HepG2 (cell line): Measurements from ENCODE around the gene TGM2. TPM values are rescaled to one million over a fixed set of nuclear protein-coding genes. Genes with fewer than 3 reads are reported as not detected.

Experiments used
- GABPB1 ChIP-seq: IDR thresholded peaks from 2 replicates; pipeline ENCODE4 v1.6.1; 2016; ENCODE audit warnings: mild to moderate bottlenecking, missing genetic modification reagents, moderate library complexity, missing compliant biosample characterization
- IKZF1 ChIP-seq: fragments of 450-650 bp; IDR thresholded peaks from 2 replicates; pipeline ENCODE4 v1.7.1; 2016
- MLLT10 ChIP-seq: sonication (generic); formaldehyde crosslinking; IDR thresholded peaks from 2 replicates; pipeline ENCODE4 v1.4.0; 2020; ENCODE audit warnings: missing genetic modification reagents
- PHF8 ChIP-seq: sonication (generic); formaldehyde crosslinking; IDR thresholded peaks from 2 replicates; pipeline ENCODE4 v1.5.0; 2020; ENCODE audit warnings: missing genetic modification reagents
- SIN3A ChIP-seq: IDR thresholded peaks from 2 replicates; pipeline ENCODE4 v1.6.1; 2011; ENCODE audit warnings: low read depth, mild to moderate bottlenecking, control low read depth, low read length, borderline replicate concordance
- STAG1 ChIP-seq: sonication (generic); formaldehyde crosslinking; IDR thresholded peaks from 2 replicates; pipeline ENCODE4 v1.4.0; 2020; ENCODE audit warnings: missing genetic modification reagents
- WIZ ChIP-seq: sonication (generic); formaldehyde crosslinking; IDR thresholded peaks from 2 replicates; pipeline ENCODE4 v1.5.1; 2020; ENCODE audit warnings: mild to moderate bottlenecking, missing genetic modification reagents
- ZBTB21 ChIP-seq: sonication (generic); formaldehyde crosslinking; IDR thresholded peaks from 2 replicates; pipeline ENCODE4 v1.4.0; 2020; ENCODE audit warnings: missing genetic modification reagents
- ZBTB42 ChIP-seq: sonication (generic); formaldehyde crosslinking; IDR thresholded peaks from 2 replicates; pipeline ENCODE4 v1.5.0; 2020; ENCODE audit warnings: mild to moderate bottlenecking, missing genetic modification reagents
- ZNF160 ChIP-seq: sonication (generic); formaldehyde crosslinking; IDR thresholded peaks from 2 replicates; pipeline ENCODE4 v1.8.0; 2022; ENCODE audit warnings: mild to moderate bottlenecking, inconsistent platforms, missing genetic modification reagents
- ZNF34 ChIP-seq: sonication (generic); formaldehyde crosslinking; IDR thresholded peaks from 2 replicates; pipeline ENCODE4 v1.4.0; 2020; ENCODE audit warnings: mild to moderate bottlenecking, missing genetic modification reagents, borderline replicate concordance
- ZNF510 ChIP-seq: sonication (generic); formaldehyde crosslinking; IDR thresholded peaks from 2 replicates; pipeline ENCODE4 v1.4.0; 2020; ENCODE audit warnings: low read depth, mild to moderate bottlenecking, missing genetic modification reagents
- ZNF543 ChIP-seq: sonication (generic); formaldehyde crosslinking; IDR thresholded peaks from 2 replicates; pipeline ENCODE4 v1.4.0; 2020; ENCODE audit warnings: mild to moderate bottlenecking, missing genetic modification reagents
- polyA plus RNA-seq, 8 experiments: library from polyadenylated mRNA; depleted of rRNA in 3 of 8; stranded (reverse) in 7 of 8; unstranded in 1 of 8; fragments of >200 nt; fragmentation: Illumina TruSeq in 4 of 8; extraction: Trizol in 4 of 8; gene quantifications; 2 replicates each; pipeline versions ENCODE4 v1.2.1 to v1.2.3, GENCODE V29; 2011 to 2016; ENCODE audit warnings: low read depth in 4 of 8, missing spikeins in 1 of 8, mixed read lengths in 1 of 8; ENCODE audit not compliant: insufficient read depth in 1 of 8
- total RNA-seq, 5 experiments: library from RNA; depleted of rRNA; stranded (reverse); fragments of >200 nt; fragmentation: Illumina TruSeq; extraction: Trizol; gene quantifications; 2 replicates each; pipeline ENCODE4 v1.2.3, GENCODE V29; 2016; ENCODE audit warnings: low read depth in 1 of 5
- TF ChIP-seq, protein P1 (sequence below): sonication (generic); formaldehyde crosslinking; IDR thresholded peaks from 2 replicates; pipeline ENCODE4 v1.5.0; 2020; ENCODE audit warnings: mild to moderate bottlenecking, missing genetic modification reagents
- TF ChIP-seq, protein P2 (sequence below): sonication (generic); formaldehyde crosslinking; IDR thresholded peaks from 2 replicates; pipeline ENCODE4 v1.4.0; 2020; ENCODE audit warnings: missing genetic modification reagents
- TF ChIP-seq, protein P3 (sequence below): sonication (generic); formaldehyde crosslinking; IDR thresholded peaks from 2 replicates; pipeline ENCODE4 v1.8.0; 2022; ENCODE audit warnings: mild to moderate bottlenecking, missing genetic modification reagents; ENCODE audit not compliant: insufficient replicate concordance
- TF ChIP-seq, protein P4 (sequence below): sonication (generic); formaldehyde crosslinking; conservative IDR thresholded peaks from 2 replicates; pipeline ENCODE4 v1.8.0; 2022; ENCODE audit warnings: low read depth, missing genetic modification reagents
- TF ChIP-seq, protein P5 (sequence below): sonication (generic); formaldehyde crosslinking; IDR thresholded peaks from 2 replicates; pipeline ENCODE4 v1.9.0; 2021; ENCODE audit warnings: missing genetic modification reagents, borderline replicate concordance
- TF ChIP-seq, protein P6 (sequence below): sonication (generic); formaldehyde crosslinking; IDR thresholded peaks from 2 replicates; pipeline ENCODE4 v1.8.0; 2022; ENCODE audit warnings: low read depth, missing genetic modification reagents

Gene TGM2
- total and polyA plus RNA-seq, 2 of the 13 experiments (the other 11 are each of a cell fraction or from before 2014, with no cell fraction given) = 4.2 to 46.4 TPM

DNA sequence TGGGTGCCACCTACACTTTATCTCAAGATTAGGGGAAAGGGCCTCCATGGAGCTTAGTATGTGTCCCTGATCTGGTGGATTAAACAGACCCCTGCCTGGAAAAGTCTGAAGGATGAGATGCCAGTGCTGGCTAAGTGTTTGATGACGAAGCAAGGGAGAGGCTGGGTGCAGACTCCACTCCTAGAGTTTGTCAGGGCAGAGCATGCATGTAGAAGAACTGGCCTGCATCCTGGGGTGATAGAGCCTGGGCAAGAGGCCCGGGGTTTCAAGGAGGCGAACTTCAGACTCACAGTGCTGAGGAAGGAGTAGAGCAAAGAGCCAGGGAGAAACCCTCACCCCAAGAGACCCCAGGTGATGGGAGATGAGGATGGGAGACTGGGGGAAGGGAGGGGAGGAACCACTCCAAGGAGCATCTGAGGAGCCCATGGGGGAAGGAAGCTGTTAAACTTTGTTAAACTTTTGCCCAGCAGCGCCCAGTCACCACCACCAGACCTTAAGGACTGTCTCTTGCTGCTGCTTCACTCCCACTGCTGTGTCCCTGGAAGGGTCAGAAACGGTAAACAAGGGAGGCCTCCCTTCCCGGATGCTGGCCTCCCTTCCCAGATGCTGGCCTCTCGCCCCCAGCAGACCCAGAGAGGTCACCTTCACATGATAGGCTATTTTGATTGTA lies 69.9 kb downstream of the TGM2 start (continued):
- TF ChIP-seq WIZ (no peak), GABPB1 (CRISPR knock-in tag) (no peak), ZNF510 (no peak), STAG1 (CRISPR knock-in tag) (no peak), IKZF1 (no peak), SIN3A (no peak), ZNF160 (CRISPR knock-in tag) (no peak), PHF8 (no peak), ZBTB42 (no peak), ZBTB21 (CRISPR knock-in tag) (no peak), ZNF34 (CRISPR knock-in tag) (no peak), MLLT10 (CRISPR knock-in tag) (no peak), ZNF543 (no peak)
- TF ChIP-seq, protein P1, sequence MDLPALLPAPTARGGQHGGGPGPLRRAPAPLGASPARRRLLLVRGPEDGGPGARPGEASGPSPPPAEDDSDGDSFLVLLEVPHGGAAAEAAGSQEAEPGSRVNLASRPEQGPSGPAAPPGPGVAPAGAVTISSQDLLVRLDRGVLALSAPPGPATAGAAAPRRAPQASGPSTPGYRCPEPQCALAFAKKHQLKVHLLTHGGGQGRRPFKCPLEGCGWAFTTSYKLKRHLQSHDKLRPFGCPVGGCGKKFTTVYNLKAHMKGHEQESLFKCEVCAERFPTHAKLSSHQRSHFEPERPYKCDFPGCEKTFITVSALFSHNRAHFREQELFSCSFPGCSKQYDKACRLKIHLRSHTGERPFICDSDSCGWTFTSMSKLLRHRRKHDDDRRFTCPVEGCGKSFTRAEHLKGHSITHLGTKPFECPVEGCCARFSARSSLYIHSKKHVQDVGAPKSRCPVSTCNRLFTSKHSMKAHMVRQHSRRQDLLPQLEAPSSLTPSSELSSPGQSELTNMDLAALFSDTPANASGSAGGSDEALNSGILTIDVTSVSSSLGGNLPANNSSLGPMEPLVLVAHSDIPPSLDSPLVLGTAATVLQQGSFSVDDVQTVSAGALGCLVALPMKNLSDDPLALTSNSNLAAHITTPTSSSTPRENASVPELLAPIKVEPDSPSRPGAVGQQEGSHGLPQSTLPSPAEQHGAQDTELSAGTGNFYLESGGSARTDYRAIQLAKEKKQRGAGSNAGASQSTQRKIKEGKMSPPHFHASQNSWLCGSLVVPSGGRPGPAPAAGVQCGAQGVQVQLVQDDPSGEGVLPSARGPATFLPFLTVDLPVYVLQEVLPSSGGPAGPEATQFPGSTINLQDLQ (CRISPR knock-in tag) = no peak
- TF ChIP-seq, protein P2, sequence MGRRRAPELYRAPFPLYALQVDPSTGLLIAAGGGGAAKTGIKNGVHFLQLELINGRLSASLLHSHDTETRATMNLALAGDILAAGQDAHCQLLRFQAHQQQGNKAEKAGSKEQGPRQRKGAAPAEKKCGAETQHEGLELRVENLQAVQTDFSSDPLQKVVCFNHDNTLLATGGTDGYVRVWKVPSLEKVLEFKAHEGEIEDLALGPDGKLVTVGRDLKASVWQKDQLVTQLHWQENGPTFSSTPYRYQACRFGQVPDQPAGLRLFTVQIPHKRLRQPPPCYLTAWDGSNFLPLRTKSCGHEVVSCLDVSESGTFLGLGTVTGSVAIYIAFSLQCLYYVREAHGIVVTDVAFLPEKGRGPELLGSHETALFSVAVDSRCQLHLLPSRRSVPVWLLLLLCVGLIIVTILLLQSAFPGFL (CRISPR knock-in tag) = no peak
- TF ChIP-seq, protein P3, sequence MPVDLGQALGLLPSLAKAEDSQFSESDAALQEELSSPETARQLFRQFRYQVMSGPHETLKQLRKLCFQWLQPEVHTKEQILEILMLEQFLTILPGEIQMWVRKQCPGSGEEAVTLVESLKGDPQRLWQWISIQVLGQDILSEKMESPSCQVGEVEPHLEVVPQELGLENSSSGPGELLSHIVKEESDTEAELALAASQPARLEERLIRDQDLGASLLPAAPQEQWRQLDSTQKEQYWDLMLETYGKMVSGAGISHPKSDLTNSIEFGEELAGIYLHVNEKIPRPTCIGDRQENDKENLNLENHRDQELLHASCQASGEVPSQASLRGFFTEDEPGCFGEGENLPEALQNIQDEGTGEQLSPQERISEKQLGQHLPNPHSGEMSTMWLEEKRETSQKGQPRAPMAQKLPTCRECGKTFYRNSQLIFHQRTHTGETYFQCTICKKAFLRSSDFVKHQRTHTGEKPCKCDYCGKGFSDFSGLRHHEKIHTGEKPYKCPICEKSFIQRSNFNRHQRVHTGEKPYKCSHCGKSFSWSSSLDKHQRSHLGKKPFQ = no peak
- TF ChIP-seq, protein P4, sequence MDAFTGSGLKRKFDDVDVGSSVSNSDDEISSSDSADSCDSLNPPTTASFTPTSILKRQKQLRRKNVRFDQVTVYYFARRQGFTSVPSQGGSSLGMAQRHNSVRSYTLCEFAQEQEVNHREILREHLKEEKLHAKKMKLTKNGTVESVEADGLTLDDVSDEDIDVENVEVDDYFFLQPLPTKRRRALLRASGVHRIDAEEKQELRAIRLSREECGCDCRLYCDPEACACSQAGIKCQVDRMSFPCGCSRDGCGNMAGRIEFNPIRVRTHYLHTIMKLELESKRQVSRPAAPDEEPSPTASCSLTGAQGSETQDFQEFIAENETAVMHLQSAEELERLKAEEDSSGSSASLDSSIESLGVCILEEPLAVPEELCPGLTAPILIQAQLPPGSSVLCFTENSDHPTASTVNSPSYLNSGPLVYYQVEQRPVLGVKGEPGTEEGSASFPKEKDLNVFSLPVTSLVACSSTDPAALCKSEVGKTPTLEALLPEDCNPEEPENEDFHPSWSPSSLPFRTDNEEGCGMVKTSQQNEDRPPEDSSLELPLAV (CRISPR knock-in tag) = no peak
- TF ChIP-seq, protein P5, sequence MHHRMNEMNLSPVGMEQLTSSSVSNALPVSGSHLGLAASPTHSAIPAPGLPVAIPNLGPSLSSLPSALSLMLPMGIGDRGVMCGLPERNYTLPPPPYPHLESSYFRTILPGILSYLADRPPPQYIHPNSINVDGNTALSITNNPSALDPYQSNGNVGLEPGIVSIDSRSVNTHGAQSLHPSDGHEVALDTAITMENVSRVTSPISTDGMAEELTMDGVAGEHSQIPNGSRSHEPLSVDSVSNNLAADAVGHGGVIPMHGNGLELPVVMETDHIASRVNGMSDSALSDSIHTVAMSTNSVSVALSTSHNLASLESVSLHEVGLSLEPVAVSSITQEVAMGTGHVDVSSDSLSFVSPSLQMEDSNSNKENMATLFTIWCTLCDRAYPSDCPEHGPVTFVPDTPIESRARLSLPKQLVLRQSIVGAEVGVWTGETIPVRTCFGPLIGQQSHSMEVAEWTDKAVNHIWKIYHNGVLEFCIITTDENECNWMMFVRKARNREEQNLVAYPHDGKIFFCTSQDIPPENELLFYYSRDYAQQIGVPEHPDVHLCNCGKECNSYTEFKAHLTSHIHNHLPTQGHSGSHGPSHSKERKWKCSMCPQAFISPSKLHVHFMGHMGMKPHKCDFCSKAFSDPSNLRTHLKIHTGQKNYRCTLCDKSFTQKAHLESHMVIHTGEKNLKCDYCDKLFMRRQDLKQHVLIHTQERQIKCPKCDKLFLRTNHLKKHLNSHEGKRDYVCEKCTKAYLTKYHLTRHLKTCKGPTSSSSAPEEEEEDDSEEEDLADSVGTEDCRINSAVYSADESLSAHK = no peak
- TF ChIP-seq, protein P6, sequence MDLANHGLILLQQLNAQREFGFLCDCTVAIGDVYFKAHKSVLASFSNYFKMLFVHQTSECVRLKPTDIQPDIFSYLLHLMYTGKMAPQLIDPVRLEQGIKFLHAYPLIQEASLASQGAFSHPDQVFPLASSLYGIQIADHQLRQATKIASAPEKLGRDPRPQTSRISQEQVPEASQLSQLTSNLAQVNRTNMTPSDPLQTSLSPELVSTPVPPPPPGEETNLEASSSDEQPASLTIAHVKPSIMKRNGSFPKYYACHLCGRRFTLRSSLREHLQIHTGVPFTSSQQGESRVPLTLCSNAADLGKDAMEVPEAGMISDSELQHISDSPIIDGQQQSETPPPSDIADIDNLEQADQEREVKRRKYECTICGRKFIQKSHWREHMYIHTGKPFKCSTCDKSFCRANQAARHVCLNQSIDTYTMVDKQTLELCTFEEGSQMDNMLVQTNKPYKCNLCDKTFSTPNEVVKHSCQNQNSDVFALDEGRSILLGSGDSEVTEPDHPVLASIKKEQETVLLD (CRISPR knock-in tag) = no peak
